Activated T-helper 9 cell treated with anti-CD3 and anti-CD28 coated beads, Interleukin-2, amount 50 U/mL, for 16 hours (primary cell): Measurements from ENCODE around the gene COL6A1.
"Not testable (repeated sequence)": the region's sequence is repeated elsewhere in the genome, so short reads cannot be mapped to it uniquely, and the experiment has no call there.

ENCODE experiments used
- DNase-seq: peaks from one replicate; pipeline ENCODE4 v3.0.0-alpha.2; 2020; ENCODE audit warnings: low read depth

Gene COL6A1

GRCh38 chr21:46005894-46006546 is 24.4 kb downstream of the COL6A1 start:
- not testable (repeated sequence) for DNase-seq

- no peak for DNase-seq
Measured at GRCh38 chr21:46006547-46007491, 25.2 kb downstream of the COL6A1 start.

GRCh38 chr21:46007492-46007868 is 25.9 kb downstream of the COL6A1 start:
- DNase-seq: no peak

GRCh38 chr21:46008893-46009621 is 27.5 kb downstream of the COL6A1 start:
- DNase-seq: no peak

- DNase-seq: no peak
Measured at GRCh38 chr21:46009951-46010705, 28.6 kb downstream of the COL6A1 start.

- DNase-seq: no peak
Measured at GRCh38 chr21:46011267-46011967, 29.8 kb downstream of the COL6A1 start.

- no peak for DNase-seq
Measured at GRCh38 chr21:46012154-46012553, 30.6 kb downstream of the COL6A1 start.

- no peak for DNase-seq
Measured at GRCh38 chr21:46014828-46015227, 33.3 kb downstream of the COL6A1 start.

- no peak for DNase-seq
Measured at GRCh38 chr21:46017148-46017547, 35.6 kb downstream of the COL6A1 start.

GRCh38 chr21:46017695-46018094 is 36.1 kb downstream of the COL6A1 start:
- no peak for DNase-seq

- no peak for DNase-seq
Measured at GRCh38 chr21:46018615-46019014, 37.0 kb downstream of the COL6A1 start.

GRCh38 chr21:46020581-46020980 is 39.0 kb downstream of the COL6A1 start:
- DNase-seq: no peak

- no peak for DNase-seq
Measured at GRCh38 chr21:46021398-46021797, 39.8 kb downstream of the COL6A1 start.

- DNase-seq: no peak
Measured at GRCh38 chr21:46021978-46022544, 40.5 kb downstream of the COL6A1 start.

GRCh38 chr21:46022551-46023525 is 41.3 kb downstream of the COL6A1 start:
- no peak for DNase-seq

- DNase-seq: no peak
Measured at GRCh38 chr21:46023555-46023954, 42.0 kb downstream of the COL6A1 start.

GRCh38 chr21:46024141-46024540 is 42.6 kb downstream of the COL6A1 start:
- DNase-seq: no peak

- DNase-seq: no peak
Measured at GRCh38 chr21:46025113-46025770, 43.7 kb downstream of the COL6A1 start.

- DNase-seq: no peak
Measured at GRCh38 chr21:46027851-46028493, 46.4 kb downstream of the COL6A1 start.
